ENCODE measurements around the gene GJA5.

The GJA5 gene

DNA sequence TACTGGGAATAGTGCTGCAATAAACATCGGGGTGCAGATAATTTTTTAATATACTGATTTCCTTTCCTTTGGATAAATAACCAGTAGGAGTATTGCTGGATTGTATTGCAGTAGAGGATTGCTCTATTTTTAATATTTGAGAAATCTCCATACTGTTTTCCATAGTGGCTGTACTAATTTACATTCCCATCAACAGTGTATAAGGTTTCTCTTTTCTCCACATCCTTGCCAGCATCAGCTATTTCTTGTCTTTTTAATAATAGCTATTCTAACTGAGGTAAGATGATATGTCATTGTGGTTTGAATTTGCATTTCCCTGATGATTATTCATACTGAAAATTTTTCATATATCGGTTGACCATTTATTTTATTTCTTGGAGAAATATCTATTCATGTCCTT, 31.1 kb downstream of the GJA5 start:
- DNase-seq (ENCODE audit: low read depth): no peak

DNA sequence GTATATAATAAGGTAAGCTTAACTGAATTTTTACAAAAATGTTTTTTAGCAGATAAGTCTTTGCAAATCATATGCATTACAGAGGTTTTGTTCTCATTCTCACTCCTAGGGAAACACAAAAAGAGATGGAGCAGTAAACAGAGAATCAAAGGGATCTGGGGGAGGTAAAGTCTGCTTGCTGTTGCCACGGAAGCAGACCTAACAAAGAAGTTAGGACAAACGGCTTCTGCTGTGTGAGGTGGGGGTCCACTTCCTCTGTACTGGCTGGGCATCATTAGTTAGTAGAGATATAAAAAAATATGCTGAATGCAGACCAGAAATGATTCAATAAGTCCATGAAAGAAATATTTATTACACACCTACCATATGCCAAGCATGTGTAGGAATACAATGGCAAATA, 34.2 kb downstream of the GJA5 start:
- no peak for DNase-seq (ENCODE audit: low read depth)

DNA sequence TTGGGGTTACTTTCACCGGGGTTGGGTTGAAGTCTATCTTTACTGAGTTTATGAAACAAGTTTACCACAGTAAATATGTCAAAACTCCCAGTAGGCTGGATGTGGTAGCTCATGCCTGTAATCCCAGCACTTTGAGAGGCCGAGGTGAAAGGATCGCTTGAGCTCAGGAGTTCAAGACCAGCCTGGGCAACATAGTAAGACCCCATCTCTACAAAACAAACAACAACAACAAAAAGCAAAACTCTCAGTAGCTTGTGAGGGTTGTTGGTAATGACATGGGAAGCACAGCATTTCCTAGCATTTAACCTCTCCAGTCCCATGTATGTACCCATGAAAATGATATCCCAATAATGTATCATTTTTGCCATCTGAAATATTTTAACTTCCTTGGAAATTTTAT, 34.7 kb downstream of the GJA5 start:
- DNase-seq (ENCODE audit: low read depth): no peak

DNA sequence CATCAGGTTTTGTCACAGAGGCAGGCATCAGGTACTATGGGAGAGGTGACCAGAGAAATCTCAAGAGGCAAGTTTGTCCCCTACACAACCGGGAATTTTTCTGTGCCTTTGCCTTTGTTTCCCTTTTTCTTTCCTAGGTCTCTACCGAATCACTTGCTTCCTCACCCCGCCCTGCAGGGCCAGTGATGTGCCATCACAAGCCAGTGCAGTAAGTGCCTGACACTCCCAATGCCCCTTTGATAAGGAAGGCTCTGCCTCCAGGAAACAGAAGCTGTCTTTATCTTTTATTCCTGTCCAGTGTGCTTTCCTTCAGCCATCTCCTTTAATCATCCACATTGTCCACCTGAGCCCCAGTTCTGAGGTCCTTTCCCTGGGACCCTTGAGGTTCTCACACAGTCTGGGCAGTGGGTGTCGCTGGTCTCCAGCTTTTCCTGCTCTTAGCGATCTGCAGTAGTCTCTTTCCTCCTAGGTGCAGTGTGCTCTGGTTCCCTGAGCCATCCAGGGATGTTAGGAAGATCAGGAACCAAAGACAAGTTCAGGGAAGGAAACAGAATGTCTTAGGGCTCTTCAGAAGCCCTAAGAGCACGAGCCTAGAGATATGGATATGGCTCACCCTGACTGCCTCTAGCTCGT, 36.6 kb downstream of the GJA5 start:
- peak; percentile 8 for DNase-seq (ENCODE audit: low read depth)

DNA sequence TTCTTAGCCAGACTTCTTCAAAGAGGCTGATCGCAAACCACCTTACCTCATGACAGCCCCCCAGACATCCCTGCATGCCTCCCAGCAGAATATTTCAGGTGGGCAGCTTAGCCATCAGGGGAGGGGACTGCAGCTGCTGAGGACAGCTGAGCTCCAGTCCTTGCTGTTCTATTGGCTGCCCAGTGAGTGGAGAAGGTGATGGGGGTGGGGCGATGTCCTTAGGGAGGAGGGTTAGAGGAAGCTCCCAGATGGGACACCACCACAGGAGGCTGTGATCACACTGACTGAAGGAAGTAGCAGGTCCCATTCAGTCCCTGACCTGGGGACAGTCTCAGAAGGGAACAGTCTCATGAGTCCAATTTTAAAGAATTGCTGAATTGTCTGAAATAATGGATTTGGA, 38.3 kb downstream of the GJA5 start:
- DNase-seq (ENCODE audit: low read depth): no peak

DNA sequence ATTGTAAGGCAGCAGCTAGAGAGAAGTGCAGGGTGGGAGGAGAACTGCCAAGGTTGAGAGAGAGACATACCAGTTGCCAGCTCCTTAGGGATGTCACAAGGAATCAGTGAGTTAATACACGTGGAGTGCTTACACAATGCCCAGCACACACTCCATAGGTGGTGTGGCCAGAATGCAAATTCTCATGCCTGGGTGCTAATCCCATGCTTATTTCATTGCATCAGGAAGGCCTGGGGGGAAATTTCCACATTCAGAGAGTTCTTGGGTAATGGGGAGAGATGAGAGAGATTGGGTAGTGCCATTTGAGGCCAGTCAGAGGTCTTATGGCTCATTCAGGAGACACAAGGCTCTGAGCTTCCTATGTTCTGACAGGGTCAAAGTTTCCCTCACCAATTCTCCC, 38.7 kb downstream of the GJA5 start:
- DNase-seq (ENCODE audit: low read depth): no peak

DNA sequence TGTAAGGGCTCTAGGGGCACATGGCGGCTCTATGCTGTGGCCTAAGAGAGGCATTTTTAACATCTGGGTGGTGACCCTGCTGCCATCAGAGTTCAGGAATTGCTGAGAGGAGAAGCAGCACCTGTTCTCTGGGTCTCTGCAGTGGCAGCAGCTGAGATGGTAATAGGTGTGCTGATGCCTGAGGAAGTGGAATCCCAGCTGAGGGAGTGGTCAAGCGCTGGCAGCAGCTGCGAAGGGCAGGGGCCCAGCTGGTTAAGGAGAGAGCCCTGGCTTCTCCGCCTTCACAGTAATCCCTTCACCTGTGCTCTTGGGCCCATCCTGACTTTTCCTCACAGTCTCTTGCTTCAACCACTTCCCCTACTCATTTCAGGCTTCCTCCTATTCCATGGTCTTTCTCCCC, 39.8 kb downstream of the GJA5 start:
- no peak for DNase-seq (ENCODE audit: low read depth)

DNA sequence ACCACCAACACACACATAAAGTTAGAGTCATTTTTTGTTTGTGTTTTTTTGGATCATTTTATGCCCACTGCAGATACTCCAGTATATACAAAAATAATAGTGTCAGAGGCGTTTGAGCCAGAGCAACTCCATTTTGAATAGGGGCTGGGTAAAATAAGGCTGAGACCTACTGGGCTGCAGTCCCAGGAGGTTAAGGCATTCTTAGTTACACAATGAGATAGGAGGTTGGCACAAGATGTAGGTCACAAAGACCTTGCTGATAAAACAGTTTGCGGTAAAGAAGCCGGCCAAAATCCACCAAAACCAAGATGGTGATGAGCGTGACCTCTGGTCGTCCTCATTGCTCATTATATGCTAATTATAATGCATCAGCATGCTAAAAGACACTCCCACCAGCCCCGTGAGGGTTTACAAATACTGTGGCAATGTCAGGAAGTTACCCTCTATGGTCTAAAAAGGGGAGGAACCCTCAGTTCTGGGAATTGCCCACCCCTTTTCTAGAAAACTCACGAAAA, 40.6 kb downstream of the GJA5 start:
- no peak for DNase-seq (ENCODE audit: low read depth)

DNA sequence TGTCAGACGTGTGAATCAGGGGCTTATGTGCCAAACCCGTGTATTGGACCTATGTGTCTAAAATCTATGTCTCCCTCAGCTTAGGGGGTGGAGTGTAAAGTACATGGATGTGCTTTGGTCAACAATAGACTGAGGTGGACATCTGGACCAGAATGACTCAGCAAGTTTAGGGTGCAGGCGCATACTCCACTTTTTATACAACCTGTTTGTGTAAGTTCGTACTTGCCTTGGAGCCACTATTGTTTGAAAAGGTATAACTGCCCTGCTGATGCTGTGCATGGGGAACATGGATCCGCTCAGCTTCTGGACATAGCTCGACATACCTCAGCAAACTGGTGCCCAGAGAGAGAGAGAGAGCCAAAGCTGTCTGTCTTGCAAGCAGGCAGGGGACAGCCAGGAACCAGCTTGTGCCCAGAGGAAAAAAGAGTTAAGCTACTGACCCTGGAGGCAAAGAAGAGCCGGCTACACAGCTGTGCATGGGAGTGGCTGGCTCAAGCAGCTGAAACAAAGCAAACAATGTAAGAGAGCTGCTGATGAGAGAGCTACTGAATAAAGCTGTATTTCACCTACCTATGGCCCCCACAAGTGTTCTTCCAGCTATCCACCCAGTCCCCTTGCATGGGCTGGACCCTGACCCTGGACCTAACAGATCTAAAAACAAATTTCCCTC, 41.2 kb downstream of the GJA5 start:
- no peak for DNase-seq (ENCODE audit: low read depth)

DNA sequence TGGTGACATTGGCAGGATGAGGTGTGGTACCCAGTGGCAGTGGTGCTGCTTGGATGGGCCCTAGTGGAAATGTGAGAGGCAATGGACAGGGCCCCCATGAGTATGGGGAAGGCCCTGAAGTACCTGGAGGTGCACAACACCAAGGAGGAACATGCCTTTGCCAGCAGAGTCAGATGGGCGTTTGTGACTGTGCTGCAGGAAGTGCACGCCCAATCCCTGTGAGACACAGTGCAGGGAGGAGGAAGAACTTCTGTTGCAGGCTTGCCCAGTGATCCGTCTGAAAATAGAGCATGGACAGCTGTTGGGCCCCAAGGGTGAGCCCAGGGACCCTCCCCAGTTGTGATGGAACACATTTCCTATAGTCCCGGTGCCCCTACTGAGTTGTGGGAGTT, 42.7 kb downstream of the GJA5 start:
- DNase-seq (ENCODE audit: low read depth): no peak

DNA sequence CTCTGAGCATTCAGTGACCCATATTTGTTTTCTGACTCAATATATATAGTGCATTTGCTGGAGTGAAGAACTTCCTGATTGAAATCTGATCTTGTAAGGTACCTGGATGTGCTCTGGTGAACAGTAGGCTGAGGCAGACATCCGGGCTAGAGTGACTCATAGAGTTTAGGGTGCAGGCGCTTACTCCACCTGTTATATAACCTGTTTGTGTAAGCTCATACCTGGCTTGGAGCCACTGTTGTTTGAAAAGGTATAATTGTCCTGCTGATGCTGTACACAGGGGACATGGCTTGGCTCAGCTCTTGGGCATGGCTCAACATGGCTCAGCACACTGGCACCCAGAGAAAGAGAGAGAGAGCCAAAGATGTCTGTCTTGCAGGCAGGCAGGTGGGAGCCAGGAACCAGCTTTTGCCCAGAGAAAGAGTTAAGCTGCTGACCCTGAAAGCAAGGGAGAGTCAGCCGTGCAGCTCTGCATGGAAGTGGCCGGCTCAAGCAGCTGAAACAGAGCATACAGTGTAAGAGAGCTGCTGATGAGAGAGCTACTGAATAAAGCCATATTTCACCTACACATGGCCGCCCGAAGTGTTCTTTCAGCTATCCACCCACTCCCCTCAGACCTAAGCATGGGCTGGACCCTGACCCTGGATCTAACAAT, 43.2 kb downstream of the GJA5 start:
- no peak for DNase-seq (ENCODE audit: low read depth)

DNA sequence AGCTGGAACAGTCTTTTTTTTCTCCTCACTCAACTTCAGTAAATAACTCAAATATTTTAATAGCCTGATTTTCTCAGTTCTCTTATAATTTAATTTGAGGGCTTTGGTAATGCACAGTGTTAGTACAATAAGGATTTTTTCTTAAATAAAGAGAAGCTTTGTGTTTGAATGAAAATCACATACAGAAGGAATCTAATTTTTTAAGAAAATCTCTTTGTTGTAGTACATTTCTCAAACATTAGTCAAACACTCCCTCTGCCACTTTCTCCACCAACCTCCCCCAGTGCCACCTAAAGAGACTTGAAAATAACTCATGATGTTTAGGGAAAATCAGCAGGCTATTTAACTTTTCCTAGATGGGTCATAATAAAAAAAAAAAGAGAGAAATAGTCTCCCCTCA, 47.8 kb downstream of the GJA5 start:
- no peak for DNase-seq (ENCODE audit: low read depth)

Measured in activated T-cell treated with anti-CD3 and anti-CD28 coated beads for 48 hours (primary cell).